Vagina (tissue), 2 donors: Measurements from ENCODE around the gene NDUFS8. TPM values are rescaled to one million over a fixed set of nuclear protein-coding genes. Genes with fewer than 3 reads are reported as not detected.

Experiments used
- DNase-seq, 2 donors: peaks; one replicate each; pipeline ENCODE4 v3.0.0-alpha.2; 2017; ENCODE audit errors: extremely low spot score in 2 of 2
- H3K27ac ChIP-seq: fragments of 200-600 bp; sonication (generic); one replicate; pipeline ENCODE4 v1.5.1; 2019
- H3K27me3 ChIP-seq: fragments of 200-600 bp; sonication (generic); one replicate; pipeline ENCODE4 v1.5.1; 2019
- H3K36me3 ChIP-seq, 2 donors: fragments of 200-600 bp; sonication (generic); one replicate each; pipeline ENCODE4 v1.5.1; 2017 to 2019
- H3K4me1 ChIP-seq: fragments of 200-600 bp; sonication (generic); one replicate; pipeline ENCODE4 v1.5.1; 2019
- H3K4me3 ChIP-seq, 2 donors: fragments of 200-600 bp; sonication (generic); 1 replicate in 1 of 2; 2 replicates in 1 of 2; pipeline ENCODE4 v1.5.1; 2016 to 2019
- H3K9me3 ChIP-seq: fragments of 200-600 bp; sonication (generic); one replicate; pipeline ENCODE4 v1.5.1; 2019
- CTCF ChIP-seq, 3 experiments: fragments of 450-650 bp in 2 of 3; fragments of 200-600 bp in 1 of 3; sonication (generic) in 1 of 3; IDR thresholded peaks; one replicate each; pipeline ENCODE4 v1.5.1; 2017 to 2019; ENCODE audit warnings: antibody characterized with exemption in 3 of 3, mild to moderate bottlenecking in 2 of 3, moderate library complexity in 2 of 3
- POLR2A ChIP-seq, 2 donors: fragments of 450-650 bp; IDR thresholded peaks; one replicate each; pipeline ENCODE4 v1.6.1; 2017; ENCODE audit warnings: antibody characterized with exemption in 2 of 2, mild to moderate bottlenecking in 2 of 2, moderate library complexity in 2 of 2
- POLR2AphosphoS5 ChIP-seq, 2 donors: sonication (generic); formaldehyde crosslinking; IDR thresholded peaks; one replicate each; pipeline ENCODE4 v1.9.0; 2017; ENCODE audit warnings: antibody characterized with exemption in 2 of 2, mild to moderate bottlenecking in 2 of 2, low read depth in 1 of 2; ENCODE audit not compliant: insufficient read depth in 1 of 2
- intact Hi-C: fragments of 100-400 bp; cut with DNase I; formaldehyde crosslinking; loops from one replicate; pipeline ENCODE4 v1.15.1; 2023
- total RNA-seq: library from RNA; depleted of rRNA; stranded (reverse); fragments of >200 nt; gene quantifications from one replicate; pipeline ENCODE4 v1.2.3, GENCODE V29; 2016

Gene NDUFS8
- total RNA-seq, 1 donor from 2014 or later: 118 TPM

GRCh38 chr11:68066742-68067141, 36.3 kb downstream of the NDUFS8 start:
- intact Hi-C loops: no loop called here
- Histone ChIP-seq H3K4me1 (no peaks in the 10 kb centered on the region), H3K27me3 (no peaks in the 10 kb centered on the region), H3K36me3 (peaks cover 0 to 32% of the 10 kb centered on the region in 2 donors), H3K4me3 (no peak overlapping the region), H3K9me3 (no peaks in the 10 kb centered on the region), H3K27ac (no peak overlapping the region)
- TF ChIP-seq POLR2AphosphoS5 (IDR thresholded peaks at IDR 0.05; ENCODE audit: insufficient read depth in 1 of 2, low read depth in 1 of 2) (no peak), POLR2A (IDR thresholded peaks at IDR 0.05) (no peak), CTCF (IDR thresholded peaks at IDR 0.05) (no peak)
- no peak for DNase-seq

GRCh38 chr11:68067991-68068390, 37.5 kb downstream of the NDUFS8 start:
- no peak for DNase-seq
- no peak overlapping the region for H3K27ac ChIP-seq
- H3K9me3 ChIP-seq: no peaks in the 10 kb centered on the region
- H3K4me3 ChIP-seq: no peak overlapping the region
- H3K27me3 ChIP-seq: no peaks in the 10 kb centered on the region
- intact Hi-C loops: no loop called here
- TF ChIP-seq POLR2AphosphoS5 (IDR thresholded peaks at IDR 0.05; ENCODE audit: insufficient read depth in 1 of 2, low read depth in 1 of 2): no peak
- no peak for TF ChIP-seq POLR2A (IDR thresholded peaks at IDR 0.05)
- TF ChIP-seq CTCF (IDR thresholded peaks at IDR 0.05): no peak
- no peaks in the 10 kb centered on the region for H3K4me1 ChIP-seq
- H3K36me3 ChIP-seq: peaks cover 0 to 36% of the 10 kb centered on the region in 2 donors

GRCh38 chr11:68071281-68072048, 41.0 kb downstream of the NDUFS8 start:
- no peaks in the 10 kb centered on the region for H3K4me1 ChIP-seq
- H3K27me3 ChIP-seq: no peaks in the 10 kb centered on the region
- no peak for DNase-seq
- TF ChIP-seq CTCF (IDR thresholded peaks at IDR 0.05): no peak
- no peak for TF ChIP-seq POLR2A (IDR thresholded peaks at IDR 0.05)
- no peak for TF ChIP-seq POLR2AphosphoS5 (IDR thresholded peaks at IDR 0.05; ENCODE audit: insufficient read depth in 1 of 2, low read depth in 1 of 2)
- no peak overlapping the region for H3K27ac ChIP-seq
- intact Hi-C loops: no loop called here
- H3K9me3 ChIP-seq: no peaks in the 10 kb centered on the region
- no peak overlapping the region for H3K4me3 ChIP-seq
- peaks cover 0 to 26% of the 10 kb centered on the region in 2 donors for H3K36me3 ChIP-seq

GRCh38 chr11:68074584-68075352, 44.3 kb downstream of the NDUFS8 start:
- peaks cover 0 to 8% of the 10 kb centered on the region in 2 donors for H3K36me3 ChIP-seq
- no peak for DNase-seq
- intact Hi-C loops: no loop called here
- H3K9me3 ChIP-seq: no peaks in the 10 kb centered on the region
- no peak overlapping the region for H3K27ac ChIP-seq
- no peak overlapping the region for H3K4me3 ChIP-seq
- no peaks in the 10 kb centered on the region for H3K27me3 ChIP-seq
- no peak for TF ChIP-seq POLR2A (IDR thresholded peaks at IDR 0.05)
- TF ChIP-seq CTCF (IDR thresholded peaks at IDR 0.05): no peak
- no peak for TF ChIP-seq POLR2AphosphoS5 (IDR thresholded peaks at IDR 0.05; ENCODE audit: insufficient read depth in 1 of 2, low read depth in 1 of 2)
- H3K4me1 ChIP-seq: no peaks in the 10 kb centered on the region
